GM12874 (cell line): ENCODE measurements around the gene GMEB2.

Source experiments
- TF ChIP-seq, protein P1 (sequence below): IDR thresholded peaks from 2 replicates; pipeline ENCODE4 v1.5.1; 2011; ENCODE audit warnings: low read depth, mild to moderate bottlenecking, control low read depth, low read length, moderate library complexity; ENCODE audit not compliant: insufficient read depth

Gene GMEB2

GRCh38 chr20:63636752-63637628 lies 10.1 kb upstream of the GMEB2 start:
- TF ChIP-seq, protein P1, sequence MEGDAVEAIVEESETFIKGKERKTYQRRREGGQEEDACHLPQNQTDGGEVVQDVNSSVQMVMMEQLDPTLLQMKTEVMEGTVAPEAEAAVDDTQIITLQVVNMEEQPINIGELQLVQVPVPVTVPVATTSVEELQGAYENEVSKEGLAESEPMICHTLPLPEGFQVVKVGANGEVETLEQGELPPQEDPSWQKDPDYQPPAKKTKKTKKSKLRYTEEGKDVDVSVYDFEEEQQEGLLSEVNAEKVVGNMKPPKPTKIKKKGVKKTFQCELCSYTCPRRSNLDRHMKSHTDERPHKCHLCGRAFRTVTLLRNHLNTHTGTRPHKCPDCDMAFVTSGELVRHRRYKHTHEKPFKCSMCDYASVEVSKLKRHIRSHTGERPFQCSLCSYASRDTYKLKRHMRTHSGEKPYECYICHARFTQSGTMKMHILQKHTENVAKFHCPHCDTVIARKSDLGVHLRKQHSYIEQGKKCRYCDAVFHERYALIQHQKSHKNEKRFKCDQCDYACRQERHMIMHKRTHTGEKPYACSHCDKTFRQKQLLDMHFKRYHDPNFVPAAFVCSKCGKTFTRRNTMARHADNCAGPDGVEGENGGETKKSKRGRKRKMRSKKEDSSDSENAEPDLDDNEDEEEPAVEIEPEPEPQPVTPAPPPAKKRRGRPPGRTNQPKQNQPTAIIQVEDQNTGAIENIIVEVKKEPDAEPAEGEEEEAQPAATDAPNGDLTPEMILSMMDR = no peak

DNA sequence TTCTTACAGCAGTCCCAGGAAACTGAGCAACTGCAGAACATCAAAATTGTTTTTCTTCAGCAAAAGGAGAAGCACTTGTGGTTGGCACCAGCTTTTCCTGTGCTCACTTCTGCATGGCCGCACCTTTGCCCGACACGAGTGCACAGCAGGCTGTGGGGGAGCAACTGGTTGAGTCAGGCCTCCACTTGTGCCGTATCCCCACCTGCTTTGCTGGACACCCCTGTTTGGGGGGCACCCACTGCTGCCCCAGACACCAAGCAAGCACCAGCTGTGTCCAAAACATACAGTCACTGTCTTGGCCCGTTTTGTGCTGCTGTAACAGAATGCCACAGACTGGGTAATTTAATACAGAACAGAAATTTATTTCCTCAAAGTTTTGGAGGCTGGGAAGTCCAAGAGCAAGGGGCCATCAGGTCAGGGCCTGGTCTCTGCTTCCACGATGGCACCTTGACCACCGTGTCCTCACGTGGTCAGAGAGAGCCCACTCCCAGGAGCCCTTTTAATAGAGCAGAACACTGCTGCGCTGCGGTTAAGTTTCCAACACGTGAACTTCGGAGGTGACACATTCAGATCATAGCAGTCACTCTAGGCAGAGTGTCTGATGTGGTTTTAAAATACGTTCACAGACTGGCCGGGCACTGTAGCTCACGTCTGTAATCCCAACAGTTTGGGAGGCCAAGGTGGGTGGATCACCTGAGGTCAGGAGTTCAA lies 8.7 kb upstream of the GMEB2 start:
- TF ChIP-seq, protein P1 = no peak

DNA sequence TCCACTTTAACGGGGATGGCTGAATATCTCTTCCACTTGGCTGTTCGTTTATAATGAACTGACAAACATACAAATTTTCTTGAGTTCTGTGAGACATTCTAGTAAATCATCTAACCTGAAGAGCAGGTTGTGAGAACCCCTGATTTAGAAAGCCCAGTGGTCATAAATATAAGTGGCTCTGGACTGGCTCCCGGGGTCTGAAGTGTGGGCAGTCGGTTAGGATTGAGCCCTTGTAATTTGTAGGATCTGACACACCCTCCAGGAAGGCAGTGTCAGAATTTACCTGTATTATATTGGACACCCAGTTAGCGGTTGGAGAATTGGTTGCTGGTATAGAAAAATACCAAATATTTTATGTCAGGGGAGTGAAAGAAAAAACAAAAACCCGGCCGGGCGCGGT lies 6.8 kb upstream of the GMEB2 start:
- TF ChIP-seq, protein P1 = no peak

- TF ChIP-seq, protein P1 = no peak
Measured at GRCh38 chr20:63628246-63628975, 1.5 kb upstream of the GMEB2 start.

DNA sequence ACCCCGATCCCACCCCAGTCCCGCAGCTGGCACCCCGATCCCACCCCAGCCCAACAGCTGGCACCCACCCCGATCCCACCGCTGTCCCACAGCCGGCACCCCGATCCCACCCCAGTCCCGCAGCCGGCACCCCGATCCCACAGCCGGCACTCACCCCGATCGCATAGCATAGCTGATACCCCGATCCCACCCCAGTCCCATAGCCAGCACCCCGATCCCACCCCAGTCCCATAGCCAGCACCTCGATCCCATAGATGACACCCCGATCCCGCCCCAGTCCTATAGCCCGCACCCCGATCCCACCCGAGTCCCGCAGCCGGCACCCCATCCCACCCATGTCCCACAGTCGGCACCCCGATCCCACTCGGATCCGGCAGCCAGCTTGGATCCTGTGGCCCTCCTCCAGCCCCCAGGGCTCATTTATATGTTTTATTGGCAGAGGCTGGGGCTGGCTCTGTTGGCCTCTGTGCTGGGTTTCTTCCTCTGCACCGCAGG lies 897 bp upstream of the GMEB2 start:
- TF ChIP-seq, protein P1 = no peak

DNA sequence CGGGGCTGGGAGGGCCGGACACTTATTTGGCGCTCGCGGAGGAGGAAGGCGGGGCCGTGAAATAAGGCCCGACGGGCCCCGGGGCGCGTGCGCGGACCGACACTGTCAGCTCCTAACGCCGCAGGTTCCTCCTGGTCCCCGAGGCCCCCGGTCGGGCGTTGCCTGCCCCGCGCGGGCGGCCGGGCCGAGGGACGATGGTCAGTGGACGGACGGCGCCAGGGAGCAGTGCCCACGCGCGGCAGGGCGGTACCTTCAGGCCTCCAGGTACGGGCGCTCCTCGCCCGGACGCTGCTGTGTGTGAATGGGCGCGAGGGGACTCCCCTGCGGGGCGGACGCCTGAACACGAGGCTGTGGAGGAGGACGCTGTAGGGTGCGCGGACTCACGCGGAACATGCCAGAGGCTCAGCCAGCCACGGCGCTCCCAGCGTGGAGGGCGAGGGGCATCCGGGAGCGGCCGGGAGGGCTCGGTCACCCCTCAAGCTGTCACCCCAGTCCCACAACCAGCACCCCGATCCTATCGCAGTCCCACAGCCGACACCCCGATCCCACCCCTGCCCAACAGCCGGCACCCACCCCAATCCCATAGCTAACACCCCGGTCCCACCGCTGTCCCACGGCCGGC lies 339 bp upstream of the GMEB2 start:
- TF ChIP-seq, protein P1 = no peak
